Liver (tissue), 9 donors: ENCODE results near the gene BEND3. TPM values are rescaled to one million over a fixed set of nuclear protein-coding genes. Genes with fewer than 3 reads are reported as not detected.

Experiments
- DNase-seq: peaks from one replicate; pipeline ENCODE4 v3.0.0-alpha.2; 2017; ENCODE audit warnings: low spot score
- H3K27ac ChIP-seq, 2 donors: one replicate each; pipeline ENCODE4 v1.7.0; 2013; ENCODE audit warnings: inconsistent platforms in 2 of 2, low read length in 2 of 2, control low read depth in 1 of 2, low read depth in 1 of 2, mild to moderate bottlenecking in 1 of 2
- H3K27me3 ChIP-seq, 4 donors: one replicate each; pipeline versions ENCODE4 v1.6.1 to v1.7.0; 2013; ENCODE audit warnings: low read length in 3 of 4, inconsistent platforms in 1 of 4, mild to moderate bottlenecking in 1 of 4, moderate library complexity in 1 of 4; ENCODE audit not compliant: control insufficient read depth in 4 of 4, insufficient read depth in 4 of 4
- H3K36me3 ChIP-seq, 4 donors: one replicate each; pipeline versions ENCODE4 v1.6.1 to v1.7.0; 2013; ENCODE audit warnings: low read length in 3 of 4, mild to moderate bottlenecking in 3 of 4, low read depth in 1 of 4, moderate library complexity in 1 of 4; ENCODE audit not compliant: control insufficient read depth in 4 of 4, insufficient read depth in 3 of 4
- H3K4me1 ChIP-seq, 4 donors: one replicate each; pipeline versions ENCODE4 v1.6.1 to v1.7.0; 2013; ENCODE audit warnings: low read length in 3 of 4, mild to moderate bottlenecking in 3 of 4, moderate library complexity in 1 of 4; ENCODE audit not compliant: control insufficient read depth in 4 of 4, insufficient read depth in 4 of 4
- H3K4me3 ChIP-seq, 3 donors: one replicate each; pipeline versions ENCODE4 v1.6.1 to v1.7.0; 2013; ENCODE audit warnings: low read length in 3 of 3, control low read depth in 1 of 3, low read depth in 1 of 3, mild to moderate bottlenecking in 1 of 3
- H3K9ac ChIP-seq, 2 donors: one replicate each; pipeline ENCODE4 v1.7.0; 2013; ENCODE audit warnings: low read length in 2 of 2, mild to moderate bottlenecking in 2 of 2, moderate library complexity in 2 of 2, control low read depth in 1 of 2, low read depth in 1 of 2
- H3K9me3 ChIP-seq, 4 donors: one replicate each; pipeline versions ENCODE4 v1.6.1 to v1.7.0; 2013; ENCODE audit warnings: low read length in 3 of 4; ENCODE audit not compliant: control insufficient read depth in 4 of 4
- ATF3 ChIP-seq: IDR thresholded peaks from 2 replicates; pipeline ENCODE4 v1.6.1; 2016; ENCODE audit warnings: antibody characterized with exemption
- CTCF ChIP-seq: fragments of 150-350 bp; IDR thresholded peaks from 2 replicates; pipeline ENCODE4 v1.5.1; 2017; ENCODE audit warnings: improper control_type of control experiment, low read depth, low read length; ENCODE audit not compliant: missing input control
- EGR1 ChIP-seq, 2 donors: IDR thresholded peaks; 2 replicates each; pipeline ENCODE4 v1.6.1; 2016 to 2018; ENCODE audit warnings: antibody characterized with exemption in 2 of 2, low read depth in 2 of 2
- FOXA1 ChIP-seq: IDR thresholded peaks from 2 replicates; pipeline ENCODE4 v1.6.1; 2016; ENCODE audit warnings: antibody characterized with exemption
- FOXA2 ChIP-seq: IDR thresholded peaks from 2 replicates; pipeline ENCODE4 v1.6.1; 2016; ENCODE audit warnings: antibody characterized with exemption
- GABPA ChIP-seq, 2 donors: IDR thresholded peaks in 1 of 2; conservative IDR thresholded peaks in 1 of 2; 2 replicates each; pipeline ENCODE4 v1.6.1; 2016; ENCODE audit warnings: antibody characterized with exemption in 2 of 2, mild to moderate bottlenecking in 1 of 2, moderate library complexity in 1 of 2
- HNF4A ChIP-seq, 2 donors: conservative IDR thresholded peaks; 2 replicates each; pipeline ENCODE4 v1.6.1; 2016; ENCODE audit warnings: antibody characterized with exemption in 2 of 2, mild to moderate bottlenecking in 2 of 2
- HNF4G ChIP-seq: IDR thresholded peaks from 2 replicates; pipeline ENCODE4 v1.6.1; 2016; ENCODE audit warnings: antibody characterized with exemption
- JUND ChIP-seq, 2 donors: IDR thresholded peaks; 2 replicates each; pipeline ENCODE4 v1.6.1; 2016; ENCODE audit warnings: antibody characterized with exemption in 2 of 2
- NR2F2 ChIP-seq: IDR thresholded peaks from 2 replicates; pipeline ENCODE4 v1.6.1; 2016; ENCODE audit warnings: antibody characterized with exemption
- RAD21 ChIP-seq, 2 donors: IDR thresholded peaks; 2 replicates each; pipeline ENCODE4 v1.6.1; 2016; ENCODE audit warnings: antibody characterized with exemption in 2 of 2, mild to moderate bottlenecking in 2 of 2
- REST ChIP-seq: IDR thresholded peaks from 2 replicates; pipeline ENCODE4 v1.6.1; 2016; ENCODE audit warnings: antibody characterized with exemption, mild to moderate bottlenecking
- RXRA ChIP-seq, 2 donors: IDR thresholded peaks; 2 replicates each; pipeline ENCODE4 v1.6.1; 2017 to 2018; ENCODE audit warnings: antibody characterized with exemption in 2 of 2, mild to moderate bottlenecking in 1 of 2
- SP1 ChIP-seq: IDR thresholded peaks from 2 replicates; pipeline ENCODE4 v1.6.1; 2018; ENCODE audit warnings: antibody characterized with exemption, mild to moderate bottlenecking
- TAF1 ChIP-seq: conservative IDR thresholded peaks from 2 replicates; pipeline ENCODE4 v1.6.1; 2016; ENCODE audit warnings: antibody characterized with exemption, mild to moderate bottlenecking
- YY1 ChIP-seq: IDR thresholded peaks from 2 replicates; pipeline ENCODE4 v1.6.1; 2016; ENCODE audit warnings: antibody characterized with exemption, mild to moderate bottlenecking
- WGBS: extraction: QIAGEN DNeasy Blood & Tissue Kit; methylation state at CpG from one replicate; pipeline ENCODE4 v1.1.7; 2013; 5-methylcytosine and 5-hydroxymethylcytosine counted together
- polyA plus RNA-seq, 2 donors: library from polyadenylated mRNA; stranded (reverse) in 1 of 2; unstranded in 1 of 2; fragments of 200-250 nt in 1 of 2; fragments of >200 nt in 1 of 2; fragmentation: Nextera tagmentation in 1 of 2; extraction: Ambion mirVana in 1 of 2; gene quantifications; one replicate each; pipeline versions ENCODE4 v1.2.1 to v1.2.3, GENCODE V29; 2013 to 2015
- total RNA-seq, 2 donors: library from RNA; depleted of rRNA; stranded (reverse); fragments of >200 nt; gene quantifications; one replicate each; pipeline ENCODE4 v1.2.3, GENCODE V29; 2014
- TF ChIP-seq, protein P1 (sequence below): IDR thresholded peaks from 2 replicates; pipeline ENCODE4 v1.6.1; 2016; ENCODE audit warnings: antibody characterized with exemption
- donor health status: healthy.
- donor health status: healthy.
- donor health status: healthy.
- donor health status: healthy.
- donor health status: healthy.

The BEND3 gene
- total and polyA plus RNA-seq, 4 donors, result 0.47 to 1.7 (median 1.2) TPM

DNA sequence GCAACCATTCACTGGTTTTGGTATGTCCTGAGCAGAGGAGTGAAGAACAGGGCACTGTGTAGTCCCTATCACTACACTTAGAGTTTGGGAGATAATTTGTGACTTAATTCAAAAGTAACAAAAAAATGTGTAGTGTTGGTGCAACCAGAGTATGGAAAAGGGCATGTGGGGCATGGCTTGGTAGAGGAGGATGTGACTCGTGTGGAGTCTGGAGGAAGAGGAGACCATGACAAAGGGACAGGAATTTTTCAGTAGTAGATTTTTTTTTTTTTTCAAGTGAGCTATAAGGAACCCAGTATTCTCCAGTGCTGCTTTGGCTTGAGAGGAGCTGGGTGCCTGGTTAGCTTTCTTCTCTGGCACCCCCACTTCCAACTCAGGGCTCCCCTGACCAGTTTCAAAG, 82.2 kb downstream of the BEND3 start:
- 97% methylated on average over 1 of the region's 1 CpG for WGBS
- TF ChIP-seq RAD21 (IDR thresholded peaks at IDR 0.05), result no peak
- TF ChIP-seq RXRA (IDR thresholded peaks at IDR 0.05), result no peak
- TF ChIP-seq SP1, result no peak
- TF ChIP-seq, protein P1, sequence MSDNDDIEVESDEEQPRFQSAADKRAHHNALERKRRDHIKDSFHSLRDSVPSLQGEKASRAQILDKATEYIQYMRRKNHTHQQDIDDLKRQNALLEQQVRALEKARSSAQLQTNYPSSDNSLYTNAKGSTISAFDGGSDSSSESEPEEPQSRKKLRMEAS, result no peak
- TF ChIP-seq NR2F2, result no peak
- TF ChIP-seq YY1, result no peak
- no peak for TF ChIP-seq FOXA1
- no peak for TF ChIP-seq HNF4G
- TF ChIP-seq GABPA (IDR thresholded peaks at IDR 0.05 in 1 of 2, conservative IDR thresholded peaks at IDR 0.05 in 1 of 2), result no peak
- Histone ChIP-seq H3K27me3 (no peaks in the 10 kb centered on the region), H3K9ac (no peak overlapping the region), H3K36me3 (peaks cover 0 to 3% (median 0%) of the 10 kb centered on the region in 4 donors), H3K27ac (no peak overlapping the region), H3K9me3 (no peaks in the 10 kb centered on the region), H3K4me3 (no peak overlapping the region), H3K4me1 (peaks cover 0 to 3% (median 0%) of the 10 kb centered on the region in 4 donors)
- DNase-seq, result no peak

GRCh38 chr6:107032051-107032450, 83.3 kb downstream of the BEND3 start:
- no peak for DNase-seq
- TF ChIP-seq, protein P1, result no peak
- TF ChIP-seq ATF3, result no peak
- TF ChIP-seq RXRA (IDR thresholded peaks at IDR 0.05), result no peak
- no peak for TF ChIP-seq NR2F2
- no peak for TF ChIP-seq JUND (IDR thresholded peaks at IDR 0.05)
- no peak for TF ChIP-seq TAF1
- TF ChIP-seq CTCF, result no peak
- TF ChIP-seq RAD21 (IDR thresholded peaks at IDR 0.05), result no peak
- no peak for TF ChIP-seq EGR1 (IDR thresholded peaks at IDR 0.05; ENCODE audit: low read depth in 2 of 2)
- no peak overlapping the region for H3K27ac ChIP-seq
- peaks cover 0 to 3% (median 0%) of the 10 kb centered on the region in 4 donors for H3K4me1 ChIP-seq
- no peak overlapping the region for H3K4me3 ChIP-seq
- peaks cover 0 to 3% (median 0%) of the 10 kb centered on the region in 4 donors for H3K36me3 ChIP-seq
- no peak overlapping the region for H3K9ac ChIP-seq
- H3K9me3 ChIP-seq, result no peaks in the 10 kb centered on the region
- WGBS, result 94% methylated on average over 2 of the region's 2 CpGs
- H3K27me3 ChIP-seq, result no peaks in the 10 kb centered on the region

- H3K9ac ChIP-seq, result no peak overlapping the region
- no peak overlapping the region for H3K4me3 ChIP-seq
- 93% methylated on average over 5 of the region's 5 CpGs for WGBS
- peaks cover 0 to 3% (median 0%) of the 10 kb centered on the region in 4 donors for H3K4me1 ChIP-seq
- no peaks in the 10 kb centered on the region for H3K27me3 ChIP-seq
- peaks cover 0 to 3% (median 0%) of the 10 kb centered on the region in 4 donors for H3K36me3 ChIP-seq
- no peak overlapping the region for H3K27ac ChIP-seq
- H3K9me3 ChIP-seq, result no peaks in the 10 kb centered on the region
- no peak for DNase-seq
- TF ChIP-seq ATF3 (no peak), CTCF (no peak), HNF4A (conservative IDR thresholded peaks at IDR 0.05) (no peak), FOXA2 (no peak), FOXA1 (no peak), GABPA (IDR thresholded peaks at IDR 0.05 in 1 of 2, conservative IDR thresholded peaks at IDR 0.05 in 1 of 2) (no peak), NR2F2 (no peak), HNF4G (no peak), REST (no peak), RXRA (IDR thresholded peaks at IDR 0.05) (no peak)
Measured at GRCh38 chr6:107030151-107030550, 85.2 kb downstream of the BEND3 start.
